ENCODE data around the gene NUCB1.
A peak's percentile ranks its signal among the peaks of the same experiment; 100 is the strongest.

NUCB1 gene

DNA sequence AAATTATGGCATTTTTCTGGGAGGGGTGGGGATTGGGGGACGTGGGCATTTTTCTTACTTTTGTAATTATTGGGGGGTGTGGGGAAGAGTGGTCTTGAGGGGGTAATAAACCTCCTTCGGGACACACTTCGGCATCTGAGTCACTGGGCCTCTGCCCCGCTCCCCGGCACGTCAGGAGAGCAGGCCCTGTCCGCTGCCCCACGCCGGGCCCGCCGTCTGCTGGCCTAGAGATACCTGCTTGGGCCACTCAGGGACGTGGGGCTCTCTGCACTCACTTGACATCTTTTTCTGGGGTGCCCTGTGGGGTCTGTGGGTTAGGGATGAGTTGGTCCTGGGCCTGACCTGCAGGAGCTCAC lies 61.5 kb downstream of the NUCB1 start:
- DNase-seq (ENCODE audit: low read depth): no peak
- TF ChIP-seq, protein P1, sequence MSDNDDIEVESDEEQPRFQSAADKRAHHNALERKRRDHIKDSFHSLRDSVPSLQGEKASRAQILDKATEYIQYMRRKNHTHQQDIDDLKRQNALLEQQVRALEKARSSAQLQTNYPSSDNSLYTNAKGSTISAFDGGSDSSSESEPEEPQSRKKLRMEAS (IDR thresholded peaks at IDR 0.05; ENCODE audit: low read depth, low read length): no peak
- TF ChIP-seq POLR2A (IDR thresholded peaks at IDR 0.05; ENCODE audit: extremely low read depth, insufficient read length) (no peak), MYC (IDR thresholded peaks at IDR 0.05; ENCODE audit: low read depth, low read length) (no peak)
- TF ChIP-seq, protein P2, sequence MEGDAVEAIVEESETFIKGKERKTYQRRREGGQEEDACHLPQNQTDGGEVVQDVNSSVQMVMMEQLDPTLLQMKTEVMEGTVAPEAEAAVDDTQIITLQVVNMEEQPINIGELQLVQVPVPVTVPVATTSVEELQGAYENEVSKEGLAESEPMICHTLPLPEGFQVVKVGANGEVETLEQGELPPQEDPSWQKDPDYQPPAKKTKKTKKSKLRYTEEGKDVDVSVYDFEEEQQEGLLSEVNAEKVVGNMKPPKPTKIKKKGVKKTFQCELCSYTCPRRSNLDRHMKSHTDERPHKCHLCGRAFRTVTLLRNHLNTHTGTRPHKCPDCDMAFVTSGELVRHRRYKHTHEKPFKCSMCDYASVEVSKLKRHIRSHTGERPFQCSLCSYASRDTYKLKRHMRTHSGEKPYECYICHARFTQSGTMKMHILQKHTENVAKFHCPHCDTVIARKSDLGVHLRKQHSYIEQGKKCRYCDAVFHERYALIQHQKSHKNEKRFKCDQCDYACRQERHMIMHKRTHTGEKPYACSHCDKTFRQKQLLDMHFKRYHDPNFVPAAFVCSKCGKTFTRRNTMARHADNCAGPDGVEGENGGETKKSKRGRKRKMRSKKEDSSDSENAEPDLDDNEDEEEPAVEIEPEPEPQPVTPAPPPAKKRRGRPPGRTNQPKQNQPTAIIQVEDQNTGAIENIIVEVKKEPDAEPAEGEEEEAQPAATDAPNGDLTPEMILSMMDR (IDR thresholded peaks at IDR 0.05; ENCODE audit: low read depth, low read length): no peak
- H3K4me3 ChIP-seq (ENCODE audit: low read depth, low read length): no peak overlapping the region

DNA sequence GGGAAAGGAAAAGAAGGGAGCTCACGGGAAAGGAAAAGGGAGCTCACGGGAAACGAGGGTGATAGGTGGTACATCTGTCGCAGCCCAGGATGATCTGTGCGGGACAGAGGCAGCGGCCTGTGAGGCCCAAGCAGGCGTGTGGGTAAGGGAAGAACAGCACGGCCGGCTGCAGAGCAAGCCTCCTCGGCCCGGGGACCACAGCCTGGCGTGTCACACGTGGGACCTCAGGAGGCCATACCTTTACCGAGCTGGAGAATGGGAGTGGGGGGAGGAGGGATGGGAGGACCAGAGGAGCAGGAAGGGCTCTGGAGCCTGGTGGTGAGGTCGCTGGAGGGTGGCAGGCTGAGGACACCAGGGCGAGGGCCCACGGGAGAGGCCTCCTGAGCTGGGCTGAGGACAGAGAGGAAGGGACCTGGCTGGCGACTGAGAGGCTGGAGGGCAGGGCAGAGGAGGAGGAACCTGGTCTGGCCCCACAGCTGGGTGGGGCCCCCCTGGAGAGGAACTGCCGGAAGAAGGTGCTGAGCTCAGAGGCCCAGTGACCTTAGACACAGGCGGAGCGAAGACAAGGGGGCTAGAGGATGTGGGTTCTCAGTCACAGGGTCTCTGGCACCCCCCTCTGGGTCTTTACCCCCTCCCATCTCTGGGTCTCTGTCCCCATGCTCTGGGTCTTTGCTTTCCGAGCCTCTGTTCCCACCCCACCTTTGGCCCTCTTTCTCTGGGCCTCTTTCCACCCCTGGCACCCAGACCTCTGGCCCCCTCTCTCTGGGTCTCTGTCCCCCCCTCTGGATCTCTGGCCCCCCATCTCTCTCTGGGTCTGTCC lies 62.1 kb downstream of the NUCB1 start:
- peak; percentile 87 for DNase-seq (ENCODE audit: low read depth)
- peak; percentile 38 for TF ChIP-seq POLR2A (IDR thresholded peaks at IDR 0.05; ENCODE audit: extremely low read depth, insufficient read length)
- no peak for TF ChIP-seq MYC (IDR thresholded peaks at IDR 0.05; ENCODE audit: low read depth, low read length)
- TF ChIP-seq, protein P2 (IDR thresholded peaks at IDR 0.05; ENCODE audit: low read depth, low read length): no peak
- TF ChIP-seq, protein P1 (IDR thresholded peaks at IDR 0.05; ENCODE audit: low read depth, low read length): peak; percentile 22; the same call in 1 of the 2 replicates
- no peak overlapping the region for H3K4me3 ChIP-seq (ENCODE audit: low read depth, low read length)

DNA sequence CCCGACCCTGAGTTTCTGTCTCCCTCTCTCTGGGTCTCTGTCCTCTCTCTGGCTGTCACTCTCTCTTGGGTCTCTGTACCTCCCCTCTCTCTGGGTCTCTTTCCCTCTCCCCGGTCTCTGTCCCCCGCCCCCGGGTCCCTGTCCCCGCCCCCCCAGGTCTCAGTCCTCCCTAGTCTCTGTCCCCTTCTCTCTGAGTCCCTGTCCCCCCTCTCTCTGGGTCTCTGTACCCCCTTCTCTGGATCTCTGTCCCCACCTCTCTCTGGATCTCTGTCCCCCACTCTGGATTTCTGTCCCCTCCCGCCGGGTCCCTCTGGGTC lies 62.7 kb downstream of the NUCB1 start:
- no peak for DNase-seq (ENCODE audit: low read depth)
- H3K4me3 ChIP-seq (ENCODE audit: low read depth, low read length): no peak overlapping the region
- TF ChIP-seq, protein P1 (IDR thresholded peaks at IDR 0.05; ENCODE audit: low read depth, low read length): no peak
- TF ChIP-seq, protein P2 (IDR thresholded peaks at IDR 0.05; ENCODE audit: low read depth, low read length): no peak
- no peak for TF ChIP-seq MYC (IDR thresholded peaks at IDR 0.05; ENCODE audit: low read depth, low read length)

DNA sequence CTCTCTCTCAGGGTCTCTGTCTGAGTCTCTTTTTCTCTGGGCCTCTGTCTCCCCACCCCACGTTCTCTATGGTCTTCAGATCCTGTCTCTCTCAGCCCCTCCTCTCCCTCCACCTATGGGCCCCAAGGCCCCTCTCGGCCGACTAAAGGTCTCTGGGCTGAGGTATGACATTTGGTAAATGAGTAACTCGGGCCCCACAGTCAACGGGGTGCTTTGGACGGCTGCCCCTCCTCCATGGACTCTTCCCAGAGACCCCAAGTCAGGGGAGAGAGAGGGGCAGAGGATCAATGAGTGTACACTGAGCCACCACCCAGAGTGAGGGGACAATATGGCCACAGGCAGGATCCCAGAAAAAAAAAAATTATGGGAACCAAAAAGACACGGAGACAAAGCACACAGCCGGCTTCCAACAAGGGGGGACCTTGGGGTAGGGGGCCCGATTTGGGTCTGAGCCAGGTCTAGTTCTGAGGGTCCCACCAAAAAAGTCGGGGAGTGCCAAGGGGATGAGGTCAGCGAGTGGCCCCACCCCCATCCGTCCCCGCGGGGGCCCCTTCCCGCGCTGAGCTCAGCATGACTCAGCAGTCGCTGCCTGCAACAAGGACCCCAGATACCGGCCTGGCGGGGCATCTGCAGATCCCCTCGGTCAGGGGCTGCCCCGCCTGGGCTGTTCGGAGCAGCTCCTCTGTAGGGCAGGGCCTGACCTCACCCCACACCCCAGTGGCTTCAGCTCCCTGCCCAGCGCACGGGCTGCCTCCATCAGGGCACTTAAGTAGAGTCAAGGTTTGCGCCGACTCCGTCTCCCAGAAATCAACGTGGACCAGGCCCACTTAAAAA lies 63.5 kb downstream of the NUCB1 start:
- peak overlapping the region; percentile 34 for H3K4me3 ChIP-seq (ENCODE audit: low read depth, low read length)
- TF ChIP-seq, protein P2 (IDR thresholded peaks at IDR 0.05; ENCODE audit: low read depth, low read length): no peak
- peak; percentile 34 for TF ChIP-seq POLR2A (IDR thresholded peaks at IDR 0.05; ENCODE audit: extremely low read depth, insufficient read length)
- TF ChIP-seq MYC (IDR thresholded peaks at IDR 0.05; ENCODE audit: low read depth, low read length): peak; percentile 47
- TF ChIP-seq, protein P1 (IDR thresholded peaks at IDR 0.05; ENCODE audit: low read depth, low read length): 0 out of 2 replicates have a peak, but pooled peaks have one; percentile 26
- peak; percentile 84 for DNase-seq (ENCODE audit: low read depth)

DNA sequence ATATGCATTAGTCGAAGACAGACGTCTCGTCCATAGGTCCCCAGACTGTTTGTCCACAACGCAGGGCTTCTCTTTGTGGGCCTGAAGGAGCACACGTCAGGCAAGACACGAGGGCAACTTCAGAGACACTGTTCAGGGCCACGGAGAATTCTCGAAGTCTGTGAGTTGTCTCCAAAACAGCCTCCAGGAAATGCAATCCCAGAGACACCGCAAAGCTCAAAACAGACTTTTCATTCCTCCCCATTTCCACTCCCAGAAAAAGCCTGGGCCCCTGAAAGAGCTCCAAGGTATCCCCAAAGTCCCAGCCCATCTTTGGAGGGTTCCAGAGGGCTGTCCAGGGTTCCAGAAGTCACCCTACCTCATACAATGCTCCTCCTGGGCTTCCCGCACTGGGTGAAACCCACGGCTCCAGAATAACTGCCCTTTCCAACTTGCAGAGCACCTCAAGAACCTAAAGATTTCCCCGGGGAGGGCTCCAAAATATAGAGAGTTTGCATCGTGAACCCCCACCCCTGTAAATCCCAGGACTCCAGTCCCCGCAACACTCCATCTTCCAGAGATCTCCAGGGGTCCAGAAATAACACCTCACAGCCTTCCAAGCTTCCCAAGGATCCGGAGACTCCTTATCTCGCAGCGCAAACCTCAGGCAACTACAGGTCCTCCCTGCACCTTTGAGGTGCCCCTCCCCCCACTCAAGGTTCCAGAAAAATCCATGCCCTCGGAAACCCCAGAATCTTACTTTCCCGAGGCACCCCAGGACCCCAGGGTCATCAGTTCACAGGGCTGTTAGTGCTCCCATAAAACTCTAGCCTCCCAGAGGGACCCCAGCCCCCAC lies 64.3 kb downstream of the NUCB1 start:
- peak overlapping the region; percentile 28 for H3K4me3 ChIP-seq (ENCODE audit: low read depth, low read length)
- TF ChIP-seq, protein P2 (IDR thresholded peaks at IDR 0.05; ENCODE audit: low read depth, low read length): no peak
- TF ChIP-seq POLR2A (IDR thresholded peaks at IDR 0.05; ENCODE audit: extremely low read depth, insufficient read length) (no peak), MYC (IDR thresholded peaks at IDR 0.05; ENCODE audit: low read depth, low read length) (no peak)
- TF ChIP-seq, protein P1 (IDR thresholded peaks at IDR 0.05; ENCODE audit: low read depth, low read length): peak; percentile 31; the same call in 1 of the 2 replicates
- no peak for DNase-seq (ENCODE audit: low read depth)
